WERI-Rb-1 (cell line): Measurements from ENCODE around the gene NRSN1.

ENCODE experiments used
- DNase-seq: peaks from one replicate; pipeline ENCODE4 v3.0.0-alpha.2; 2020
- H3K27ac ChIP-seq: fragments of 250-450 bp; sonication (Bioruptor Pico); 2 replicates; pipeline ENCODE4 v1.5.1; 2020; ENCODE audit warnings: mild to moderate bottlenecking, moderate library complexity
- H3K27me3 ChIP-seq: fragments of 250-450 bp; sonication (Bioruptor Pico); 2 replicates; pipeline ENCODE4 v1.5.1; 2021; ENCODE audit warnings: mild to moderate bottlenecking, low read depth, moderate library complexity; ENCODE audit not compliant: insufficient read depth, severe bottlenecking
- H3K36me3 ChIP-seq: fragments of 250-450 bp; sonication (Bioruptor Pico); 2 replicates; pipeline ENCODE4 v1.5.1; 2020; ENCODE audit warnings: mild to moderate bottlenecking, moderate library complexity
- H3K4me3 ChIP-seq: 2 replicates; pipeline ENCODE4 v1.5.1; 2011; ENCODE audit warnings: low read depth, mild to moderate bottlenecking, control low read depth, low read length
- H3K9me3 ChIP-seq: fragments of 250-450 bp; sonication (Bioruptor Pico); 2 replicates; pipeline ENCODE4 v1.5.1; 2021; ENCODE audit warnings: mild to moderate bottlenecking, moderate library complexity; ENCODE audit not compliant: severe bottlenecking
- TF ChIP-seq, protein P1 (sequence below): IDR thresholded peaks from 2 replicates; pipeline ENCODE4 v1.5.1; 2011; ENCODE audit warnings: low read depth, mild to moderate bottlenecking, control low read depth, inconsistent platforms, low read length

NRSN1 gene

DNA sequence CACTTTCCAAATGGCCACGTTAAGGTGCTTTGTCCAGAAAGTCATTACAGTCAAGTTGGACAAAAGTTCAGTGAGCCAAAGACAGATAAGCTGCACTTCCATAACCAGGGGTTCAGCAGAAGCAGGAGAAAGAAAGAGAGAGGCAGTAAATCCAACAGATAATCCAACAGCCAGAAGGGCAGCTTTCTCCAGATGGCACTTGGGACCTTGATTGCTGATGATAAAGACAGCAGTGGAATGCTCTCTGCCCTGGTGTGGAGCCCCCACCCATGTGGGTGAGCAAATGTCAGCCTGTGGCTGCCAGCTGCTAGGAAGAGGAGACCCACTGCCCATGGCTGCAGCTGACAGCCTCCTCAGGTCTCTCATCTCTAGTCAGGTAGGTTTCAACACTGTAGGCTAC, 18.7 kb upstream of the NRSN1 start:
- TF ChIP-seq, protein P1, sequence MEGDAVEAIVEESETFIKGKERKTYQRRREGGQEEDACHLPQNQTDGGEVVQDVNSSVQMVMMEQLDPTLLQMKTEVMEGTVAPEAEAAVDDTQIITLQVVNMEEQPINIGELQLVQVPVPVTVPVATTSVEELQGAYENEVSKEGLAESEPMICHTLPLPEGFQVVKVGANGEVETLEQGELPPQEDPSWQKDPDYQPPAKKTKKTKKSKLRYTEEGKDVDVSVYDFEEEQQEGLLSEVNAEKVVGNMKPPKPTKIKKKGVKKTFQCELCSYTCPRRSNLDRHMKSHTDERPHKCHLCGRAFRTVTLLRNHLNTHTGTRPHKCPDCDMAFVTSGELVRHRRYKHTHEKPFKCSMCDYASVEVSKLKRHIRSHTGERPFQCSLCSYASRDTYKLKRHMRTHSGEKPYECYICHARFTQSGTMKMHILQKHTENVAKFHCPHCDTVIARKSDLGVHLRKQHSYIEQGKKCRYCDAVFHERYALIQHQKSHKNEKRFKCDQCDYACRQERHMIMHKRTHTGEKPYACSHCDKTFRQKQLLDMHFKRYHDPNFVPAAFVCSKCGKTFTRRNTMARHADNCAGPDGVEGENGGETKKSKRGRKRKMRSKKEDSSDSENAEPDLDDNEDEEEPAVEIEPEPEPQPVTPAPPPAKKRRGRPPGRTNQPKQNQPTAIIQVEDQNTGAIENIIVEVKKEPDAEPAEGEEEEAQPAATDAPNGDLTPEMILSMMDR = no peak
- H3K4me3 ChIP-seq = 0 out of 2 replicates have a peak overlapping the region, but pooled peaks have one; percentile 3
- DNase-seq = peak; percentile 82
- no peaks in the 10 kb centered on the region for H3K9me3 ChIP-seq
- no peaks in the 10 kb centered on the region for H3K36me3 ChIP-seq
- no peaks in the 10 kb centered on the region for H3K27me3 ChIP-seq
- H3K27ac ChIP-seq = peak overlapping the region; percentile 3

DNA sequence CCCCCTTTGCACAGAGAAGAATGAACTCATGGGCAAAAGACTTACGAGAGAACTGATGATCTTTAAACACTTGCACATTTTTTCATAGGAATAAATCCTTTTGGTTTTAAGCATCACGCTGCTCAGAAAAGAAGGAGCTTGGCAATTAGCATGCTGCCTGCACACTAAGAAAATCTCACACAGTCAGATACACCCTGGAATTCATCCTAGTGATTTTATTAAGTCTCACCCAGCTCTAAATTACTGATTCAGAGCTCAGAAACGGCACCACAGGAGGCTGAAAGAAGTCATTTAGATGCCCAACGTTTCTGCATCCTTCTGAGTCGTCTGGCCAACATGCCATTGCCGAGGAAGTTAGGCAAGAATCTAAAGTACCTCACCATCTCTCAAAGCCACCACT, 18.0 kb upstream of the NRSN1 start:
- H3K27me3 ChIP-seq = no peaks in the 10 kb centered on the region

DNA sequence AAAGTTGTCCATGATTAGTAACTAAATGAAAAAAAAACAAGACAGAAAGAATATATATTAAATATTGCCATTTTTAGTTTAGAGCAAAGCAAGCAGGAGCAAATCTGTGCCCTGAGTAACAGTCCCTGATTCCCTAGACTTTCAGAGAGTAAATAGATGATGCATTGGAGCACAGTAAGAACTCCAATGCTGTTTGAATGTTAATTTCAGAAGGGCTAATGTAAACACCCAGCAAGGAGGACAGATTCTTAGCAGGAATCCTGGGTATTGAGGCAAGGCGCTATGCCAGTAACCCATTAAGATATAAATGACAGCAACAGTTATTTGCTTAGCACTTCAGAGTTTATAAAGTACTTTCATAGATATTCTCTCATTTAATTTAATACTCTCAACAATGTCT, 15.6 kb upstream of the NRSN1 start:
- H3K27me3 ChIP-seq = no peaks in the 10 kb centered on the region
- TF ChIP-seq, protein P1 = no peak
- no peak overlapping the region for H3K4me3 ChIP-seq
- no peak for DNase-seq
- H3K9me3 ChIP-seq = no peaks in the 10 kb centered on the region
- H3K27ac ChIP-seq = no peak overlapping the region
- no peaks in the 10 kb centered on the region for H3K36me3 ChIP-seq

More for the DNA sequence above, 18.0 kb upstream of the NRSN1 start:
- no peak overlapping the region for H3K27ac ChIP-seq
- H3K36me3 ChIP-seq = no peaks in the 10 kb centered on the region
- DNase-seq = no peak
- H3K9me3 ChIP-seq = no peaks in the 10 kb centered on the region
- no peak overlapping the region for H3K4me3 ChIP-seq
- TF ChIP-seq, protein P1 = no peak

DNA sequence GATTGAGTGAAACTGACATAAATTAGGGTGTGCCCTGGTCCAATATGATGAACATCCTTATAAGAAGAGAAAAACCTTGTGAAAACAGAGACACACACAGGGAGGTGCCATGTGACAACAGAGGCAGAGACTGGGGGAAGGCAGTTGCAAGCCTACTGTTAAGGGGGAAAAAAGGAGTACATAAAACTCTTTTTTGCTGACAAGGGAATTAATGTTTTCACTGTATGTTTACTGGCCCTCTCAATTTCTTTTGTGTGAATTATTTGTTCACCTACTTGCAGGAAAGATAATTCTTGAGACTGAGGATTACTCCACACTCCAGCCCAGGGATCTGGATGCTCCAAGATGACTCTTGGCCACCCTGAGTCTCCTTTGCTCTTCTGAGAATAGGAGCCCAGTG, 12.1 kb upstream of the NRSN1 start:
- Histone ChIP-seq H3K9me3 (no peaks in the 10 kb centered on the region), H3K4me3 (no peak overlapping the region), H3K27ac (no peak overlapping the region), H3K36me3 (no peaks in the 10 kb centered on the region), H3K27me3 (no peaks in the 10 kb centered on the region)
- TF ChIP-seq, protein P1 = no peak
- DNase-seq = no peak

DNA sequence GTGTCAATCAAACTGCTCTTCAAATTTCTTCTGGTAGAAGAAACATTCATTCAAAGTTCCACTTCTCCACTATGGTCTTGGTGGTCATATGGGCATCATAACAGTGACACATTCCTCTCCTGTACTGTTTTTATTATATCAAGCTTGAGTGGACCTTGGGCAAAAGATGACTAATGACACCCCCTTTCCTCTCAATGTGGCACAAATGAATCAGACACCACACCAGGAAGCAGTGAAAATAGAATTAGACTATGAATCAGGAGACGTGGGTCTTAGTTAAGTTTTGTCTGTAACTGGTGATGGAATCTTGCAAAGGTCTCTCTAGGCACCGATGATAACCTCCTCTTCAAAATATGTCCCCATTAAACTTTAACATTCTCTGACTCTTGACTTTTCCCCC, 9.0 kb upstream of the NRSN1 start:
- H3K9me3 ChIP-seq = peaks cover 3% of the 10 kb centered on the region
- DNase-seq = no peak
- no peak overlapping the region for H3K4me3 ChIP-seq
- TF ChIP-seq, protein P1 = no peak
- no peaks in the 10 kb centered on the region for H3K36me3 ChIP-seq
- H3K27me3 ChIP-seq = no peaks in the 10 kb centered on the region
- H3K27ac ChIP-seq = no peak overlapping the region

DNA sequence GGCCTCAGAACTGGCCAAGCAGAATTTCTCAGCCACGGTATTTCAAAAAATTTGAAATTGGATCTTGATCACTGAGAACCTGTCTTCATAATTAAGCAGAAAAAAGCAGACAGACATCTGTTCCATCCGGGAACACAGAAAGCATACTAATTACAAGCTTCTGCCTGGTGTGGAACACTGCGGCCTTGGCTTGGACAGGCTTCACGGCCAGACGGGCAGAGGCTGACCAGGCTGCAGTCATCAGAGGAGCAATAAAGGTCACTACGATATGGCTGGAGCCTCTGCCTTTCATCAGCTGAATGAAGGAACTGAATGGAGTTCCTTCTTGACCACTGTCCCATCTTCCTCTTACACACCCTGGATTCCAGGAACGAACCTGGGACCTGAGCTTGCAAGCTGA, 3.9 kb upstream of the NRSN1 start:
- H3K27ac ChIP-seq = peak overlapping the region; percentile 7; the same call in 1 of the 2 replicates
- TF ChIP-seq, protein P1 = no peak
- no peak for DNase-seq
- H3K9me3 ChIP-seq = peaks cover 3% of the 10 kb centered on the region
- no peak overlapping the region for H3K4me3 ChIP-seq
- no peaks in the 10 kb centered on the region for H3K27me3 ChIP-seq
- H3K36me3 ChIP-seq = no peaks in the 10 kb centered on the region
